ENCODE measurements around the gene OOSP4A. TPM values are rescaled to one million over a fixed set of nuclear protein-coding genes. Genes with fewer than 3 reads are reported as not detected.

Gene OOSP4A
- polyA plus RNA-seq, 1 of the 3 experiments (the other 2 are of a cell fraction): not detected

GRCh38 chr11:59984368-59984767, 20.5 kb downstream of the OOSP4A start:
- DNase-seq: no peak
- H3K4me2 ChIP-seq: no peak overlapping the region
- WGBS (ENCODE audit: low lambda C conversion rate): 4% methylated on average over 3 of the region's 3 CpGs
- no peaks in the 10 kb centered on the region for H3K9me3 ChIP-seq
- no peaks in the 10 kb centered on the region for H3F3A ChIP-seq (replicated peaks; ENCODE audit: insufficient read depth)
- CTCF ChIA-PET: no interaction called here
- H3K27me3 ChIP-seq (ENCODE audit: insufficient read depth): no peaks in the 10 kb centered on the region
- no peaks in the 10 kb centered on the region for H4K20me1 ChIP-seq (ENCODE audit: insufficient read depth)
- H3K27ac ChIP-seq (ENCODE audit: low read depth in 2 of 2, low read length in 1 of 2): no peak overlapping the region
- no peaks in the 10 kb centered on the region for H3K79me2 ChIP-seq (ENCODE audit: insufficient read depth)
- no peaks in the 10 kb centered on the region for H3K9me2 ChIP-seq
- TF ChIP-seq FOXM1 (IDR thresholded peaks at IDR 0.05; ENCODE audit: low read depth) (no peak), MAX (IDR thresholded peaks at IDR 0.05; ENCODE audit: low read depth) (no peak), MXI1 (IDR thresholded peaks at IDR 0.05; ENCODE audit: low read depth, low read length) (no peak), YY1 (IDR thresholded peaks at IDR 0.05; ENCODE audit: low read depth) (no peak), USF2 (IDR thresholded peaks at IDR 0.05; ENCODE audit: borderline replicate concordance, low read depth, low read length) (no peak)
- no peak overlapping the region for H3K4me3 ChIP-seq (ENCODE audit: low read depth in 2 of 2, low read length in 1 of 2)
- no peak overlapping the region for H3K9ac ChIP-seq
- POLR2A ChIA-PET: no interaction called here
- no peaks in the 10 kb centered on the region for H3K4me1 ChIP-seq (ENCODE audit: control insufficient read depth in 1 of 2, insufficient read depth in 2 of 2, low read depth in 1 of 2, low read length in 1 of 2)
- H3K36me3 ChIP-seq (replicated peaks in 1 of 2; ENCODE audit: control insufficient read depth in 1 of 2, insufficient read depth in 2 of 2, low read length in 1 of 2): no peaks in the 10 kb centered on the region
- H2AFZ ChIP-seq (ENCODE audit: low read depth): no peak overlapping the region

GRCh38 chr11:59990421-59990820, 26.6 kb downstream of the OOSP4A start:
- ChIA-PET POLR2A (no interaction called here), CTCF (no interaction called here)
- H3K4me1 ChIP-seq (ENCODE audit: control insufficient read depth in 1 of 2, insufficient read depth in 2 of 2, low read depth in 1 of 2, low read length in 1 of 2): no peaks in the 10 kb centered on the region
- WGBS (ENCODE audit: low lambda C conversion rate): 3% methylated on average over 1 of the region's 1 CpG
- no peaks in the 10 kb centered on the region for H3K9me3 ChIP-seq
- no peak overlapping the region for H3K27ac ChIP-seq (ENCODE audit: low read depth in 2 of 2, low read length in 1 of 2)
- no peak for DNase-seq
- H2AFZ ChIP-seq (ENCODE audit: low read depth): no peak overlapping the region
- H3K9me2 ChIP-seq: no peaks in the 10 kb centered on the region
- H3K4me2 ChIP-seq: no peak overlapping the region
- H3K9ac ChIP-seq: no peak overlapping the region
- no peaks in the 10 kb centered on the region for H3K27me3 ChIP-seq (ENCODE audit: insufficient read depth)
- no peak for TF ChIP-seq RAD21 (IDR thresholded peaks at IDR 0.05; ENCODE audit: low read length)
- TF ChIP-seq MXI1 (IDR thresholded peaks at IDR 0.05; ENCODE audit: low read depth, low read length): no peak
- no peak for TF ChIP-seq MEF2A (IDR thresholded peaks at IDR 0.05; ENCODE audit: borderline replicate concordance, low read depth)
- no peak for TF ChIP-seq USF2 (IDR thresholded peaks at IDR 0.05; ENCODE audit: borderline replicate concordance, low read depth, low read length)
- no peak for TF ChIP-seq EP300 (IDR thresholded peaks at IDR 0.05; ENCODE audit: borderline replicate concordance in 1 of 2, low read depth in 1 of 2, low read length in 1 of 2)
- no peak for TF ChIP-seq TAF1 (IDR thresholded peaks at IDR 0.05; ENCODE audit: borderline replicate concordance, low read depth, low read length)
- TF ChIP-seq RCOR1 (IDR thresholded peaks at IDR 0.05; ENCODE audit: low read length): no peak
- no peak for TF ChIP-seq USF1 (IDR thresholded peaks at IDR 0.05; ENCODE audit: borderline replicate concordance, low read depth)
- no peak for TF ChIP-seq GATA2 (CRISPR knock-in tag; IDR thresholded peaks at IDR 0.05)
- TF ChIP-seq PBX3 (IDR thresholded peaks at IDR 0.05): no peak
- no peak for TF ChIP-seq SMC3 (IDR thresholded peaks at IDR 0.05; ENCODE audit: low read depth, low read length)
- TF ChIP-seq NRF1 (IDR thresholded peaks at IDR 0.05; ENCODE audit: low read depth, low read length): no peak
- TF ChIP-seq GABPA (IDR thresholded peaks at IDR 0.05; ENCODE audit: low read depth): no peak
- TF ChIP-seq FOXJ3 (CRISPR knock-in tag; IDR thresholded peaks at IDR 0.05): no peak
- no peak for TF ChIP-seq CHD2 (IDR thresholded peaks at IDR 0.05; ENCODE audit: low read length, partially characterized antibody)
- TF ChIP-seq NFIC (IDR thresholded peaks at IDR 0.05; ENCODE audit: borderline replicate concordance): no peak
- no peak for TF ChIP-seq REST (IDR thresholded peaks at IDR 0.05; ENCODE audit: low read depth, low read length)
- TF ChIP-seq TEAD4 (IDR thresholded peaks at IDR 0.05; ENCODE audit: borderline replicate concordance, insufficient read depth): no peak
- no peaks in the 10 kb centered on the region for H4K20me1 ChIP-seq (ENCODE audit: insufficient read depth)
- H3F3A ChIP-seq (replicated peaks; ENCODE audit: insufficient read depth): no peaks in the 10 kb centered on the region
- H3K4me3 ChIP-seq (ENCODE audit: low read depth in 2 of 2, low read length in 1 of 2): no peak overlapping the region
- no peaks in the 10 kb centered on the region for H3K79me2 ChIP-seq (ENCODE audit: insufficient read depth)
- no peaks in the 10 kb centered on the region for H3K36me3 ChIP-seq (replicated peaks in 1 of 2; ENCODE audit: control insufficient read depth in 1 of 2, insufficient read depth in 2 of 2, low read length in 1 of 2)

Data from SK-N-SH (cell line).